Mammary epithelial cell (primary cell): ENCODE results near the gene HSD3B7.

Source experiments
- EZH2 ChIP-seq: IDR thresholded peaks from 2 replicates; pipeline ENCODE4 v1.6.1; 2012; ENCODE audit warnings: low read length, inconsistent platforms, borderline replicate concordance
- TF ChIP-seq, protein P1 (sequence below), 2 donors: IDR thresholded peaks in 1 of 2; conservative IDR thresholded peaks in 1 of 2; 2 replicates each; pipeline ENCODE4 v1.5.1; 2011 to 2012; ENCODE audit warnings: inconsistent platforms in 2 of 2, low read length in 2 of 2, mild to moderate bottlenecking in 2 of 2, control low read depth in 1 of 2, low read depth in 1 of 2; ENCODE audit not compliant: insufficient read depth in 1 of 2; ENCODE audit errors: extremely low read depth in 1 of 2

- TF ChIP-seq, protein P1, sequence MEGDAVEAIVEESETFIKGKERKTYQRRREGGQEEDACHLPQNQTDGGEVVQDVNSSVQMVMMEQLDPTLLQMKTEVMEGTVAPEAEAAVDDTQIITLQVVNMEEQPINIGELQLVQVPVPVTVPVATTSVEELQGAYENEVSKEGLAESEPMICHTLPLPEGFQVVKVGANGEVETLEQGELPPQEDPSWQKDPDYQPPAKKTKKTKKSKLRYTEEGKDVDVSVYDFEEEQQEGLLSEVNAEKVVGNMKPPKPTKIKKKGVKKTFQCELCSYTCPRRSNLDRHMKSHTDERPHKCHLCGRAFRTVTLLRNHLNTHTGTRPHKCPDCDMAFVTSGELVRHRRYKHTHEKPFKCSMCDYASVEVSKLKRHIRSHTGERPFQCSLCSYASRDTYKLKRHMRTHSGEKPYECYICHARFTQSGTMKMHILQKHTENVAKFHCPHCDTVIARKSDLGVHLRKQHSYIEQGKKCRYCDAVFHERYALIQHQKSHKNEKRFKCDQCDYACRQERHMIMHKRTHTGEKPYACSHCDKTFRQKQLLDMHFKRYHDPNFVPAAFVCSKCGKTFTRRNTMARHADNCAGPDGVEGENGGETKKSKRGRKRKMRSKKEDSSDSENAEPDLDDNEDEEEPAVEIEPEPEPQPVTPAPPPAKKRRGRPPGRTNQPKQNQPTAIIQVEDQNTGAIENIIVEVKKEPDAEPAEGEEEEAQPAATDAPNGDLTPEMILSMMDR (conservative IDR thresholded peaks at IDR 0.05 in 1 of 2, IDR thresholded peaks at IDR 0.05 in 1 of 2; ENCODE audit: extremely low read depth in 1 of 2, insufficient read depth in 1 of 2, low read depth in 1 of 2, low read length in 2 of 2) = no peak
- no peak for TF ChIP-seq EZH2
Observed at GRCh38 chr16:30992276-30992780, 7.3 kb downstream of the HSD3B7 start.
